Activated T-cell treated with anti-CD3 and anti-CD28 coated beads, Interleukin-2, amount 50 U/mL, for 4 hours (primary cell): ENCODE results near the gene SYNE3. TPM values are rescaled to one million over a fixed set of nuclear protein-coding genes. Genes with fewer than 3 reads are reported as not detected.
A peak's percentile ranks its signal among the peaks of the same experiment; 100 is the strongest.

Experiments
- ATAC-seq, 2 donors: fragments of 200-7000 bp; cut with Tn5 transposase; one replicate each; pipeline ENCODE4 v1.10.0; 2021
- DNase-seq: peaks from one replicate; pipeline ENCODE4 v3.0.0-alpha.2; 2020
- H3K27me3 Mint-ChIP-seq: one replicate; pipeline ENCODE4 v1.8.0; 2021; ENCODE audit warnings: low read depth, mixed read lengths
- H3K36me3 Mint-ChIP-seq: one replicate; pipeline ENCODE4 v1.8.0; 2022; ENCODE audit warnings: mixed read lengths; ENCODE audit not compliant: insufficient read depth
- H3K4me1 Mint-ChIP-seq: one replicate; pipeline ENCODE4 v1.8.0; 2021; ENCODE audit warnings: low read depth, mixed read lengths
- H3K4me3 Mint-ChIP-seq: one replicate; pipeline ENCODE4 v1.8.0; 2021; ENCODE audit warnings: mild to moderate bottlenecking, moderate library complexity, mixed read lengths
- H3K9me3 Mint-ChIP-seq: one replicate; pipeline ENCODE4 v1.8.0; 2021; ENCODE audit warnings: mixed read lengths
- total RNA-seq, 3 donors: library from RNA; stranded (reverse); gene quantifications; one replicate each; pipeline ENCODE4 v1.2.1, GENCODE V29; 2021

The SYNE3 gene, protein sequence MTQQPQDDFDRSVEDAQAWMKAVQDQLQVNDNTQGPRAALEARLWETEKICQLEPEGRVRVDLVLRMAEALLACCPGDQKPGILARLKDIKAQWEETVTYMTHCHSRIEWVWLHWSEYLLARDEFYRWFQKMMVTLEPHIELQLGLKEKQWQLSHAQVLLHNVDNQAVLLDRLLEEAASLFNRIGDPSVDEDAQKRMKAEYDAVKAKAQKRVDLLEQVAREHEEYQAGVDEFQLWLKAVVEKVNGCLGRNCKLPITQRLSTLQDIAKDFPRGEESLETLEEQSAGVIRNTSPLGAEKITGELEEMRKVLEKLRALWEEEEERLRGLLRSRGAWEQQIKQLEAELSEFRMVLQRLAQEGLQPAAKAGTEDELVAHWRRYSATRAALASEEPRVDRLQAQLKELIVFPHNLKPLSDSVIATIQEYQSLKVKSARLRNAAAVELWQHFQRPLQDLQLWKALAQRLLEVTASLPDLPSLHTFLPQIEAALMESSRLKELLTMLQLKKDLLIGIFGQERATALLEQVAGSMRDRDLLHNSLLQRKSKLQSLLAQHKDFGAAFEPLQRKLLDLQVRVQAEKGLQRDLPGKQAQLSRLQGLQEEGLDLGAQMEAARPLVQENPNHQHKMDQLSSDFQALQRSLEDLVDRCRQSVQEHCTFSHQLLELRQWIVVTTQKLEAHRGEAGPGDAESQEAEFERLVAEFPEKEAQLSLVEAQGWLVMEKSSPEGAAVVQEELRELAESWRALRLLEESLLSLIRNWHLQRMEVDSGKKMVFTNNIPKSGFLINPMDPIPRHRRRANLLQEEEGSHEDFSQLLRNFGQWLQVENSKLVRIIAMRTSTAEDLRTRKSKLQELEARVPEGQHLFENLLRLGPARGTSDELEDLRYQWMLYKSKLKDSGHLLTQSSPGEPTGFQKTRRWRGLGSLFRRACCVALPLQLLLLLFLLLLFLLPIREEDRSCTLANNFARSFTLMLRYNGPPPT
- 10 to 100 TPM; 11.5 to 15.0 (median 12.9) TPM for total RNA-seq

DNA sequence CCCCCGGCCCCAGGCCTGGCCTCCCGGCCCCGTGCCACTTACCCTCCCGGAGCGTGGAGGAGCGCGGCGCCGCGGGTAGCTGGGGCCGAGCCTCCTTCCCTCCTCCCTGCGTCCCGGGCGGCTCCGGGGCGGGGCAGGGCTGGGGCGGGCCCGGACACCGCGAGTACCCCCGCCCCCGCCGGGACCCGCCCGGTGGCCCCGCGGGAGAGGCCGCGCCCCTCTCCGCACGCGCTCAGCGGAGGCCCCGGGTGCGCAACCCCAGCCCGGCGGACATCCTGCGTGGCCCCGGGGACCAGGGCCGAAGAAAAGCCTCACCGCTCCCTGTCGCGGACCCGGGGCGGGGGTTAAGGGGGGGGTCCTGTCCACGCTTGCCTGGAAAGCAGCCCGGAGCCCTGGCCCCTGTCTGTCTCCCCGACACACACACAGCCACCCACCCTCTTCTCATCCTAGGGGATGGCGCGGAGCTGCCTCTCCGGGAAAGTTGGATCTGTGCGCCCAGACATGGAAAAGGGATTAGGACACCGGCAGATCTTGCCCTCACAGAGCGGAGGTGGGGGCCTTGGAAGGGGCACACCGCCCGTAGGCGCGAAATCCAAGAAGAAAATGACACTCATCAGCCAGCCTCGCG is at the start of gene SYNE3:
Gene SYNE3, minus strand, starts transcription at position 97 of the 628 bp plus-strand sequence. CDS start 40,829 bp downstream, outside the sequence.
- Mint-ChIP-seq H3K4me1 (peaks cover 77% of the 10 kb centered on the region), H3K4me3 (peak within 1 kb of the TSS; percentile 85), H3K27me3 (no peaks in the 10 kb centered on the region), H3K36me3 (peaks cover 3% of the 10 kb centered on the region), H3K9me3 (no peaks in the 10 kb centered on the region)
- peak; percentile 61 to 65 for ATAC-seq
- peak; percentile 25 for DNase-seq

DNA sequence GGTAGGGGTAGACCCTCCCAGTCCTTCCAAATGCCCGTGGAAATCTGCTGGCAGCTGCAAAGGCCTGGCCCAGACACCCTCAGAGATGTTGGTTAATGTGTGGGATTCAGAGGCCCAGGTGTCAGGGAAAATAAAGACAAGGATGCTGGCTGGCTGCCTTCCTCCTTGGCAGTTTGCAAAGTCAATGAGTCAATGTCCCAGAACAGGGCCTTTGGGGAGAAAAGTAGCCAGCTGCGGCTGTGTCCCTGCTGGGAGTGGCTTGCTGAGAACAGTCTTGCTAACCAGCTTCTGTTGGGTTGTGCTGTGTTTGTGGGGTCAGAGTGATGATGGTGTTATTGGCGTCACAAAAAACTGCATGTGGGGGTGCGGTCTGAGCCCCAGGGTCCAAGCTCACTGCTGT is 47.6 kb upstream of the SYNE3 start:
- no peak for ATAC-seq
- H3K4me3 Mint-ChIP-seq, result no peak overlapping the region

DNA sequence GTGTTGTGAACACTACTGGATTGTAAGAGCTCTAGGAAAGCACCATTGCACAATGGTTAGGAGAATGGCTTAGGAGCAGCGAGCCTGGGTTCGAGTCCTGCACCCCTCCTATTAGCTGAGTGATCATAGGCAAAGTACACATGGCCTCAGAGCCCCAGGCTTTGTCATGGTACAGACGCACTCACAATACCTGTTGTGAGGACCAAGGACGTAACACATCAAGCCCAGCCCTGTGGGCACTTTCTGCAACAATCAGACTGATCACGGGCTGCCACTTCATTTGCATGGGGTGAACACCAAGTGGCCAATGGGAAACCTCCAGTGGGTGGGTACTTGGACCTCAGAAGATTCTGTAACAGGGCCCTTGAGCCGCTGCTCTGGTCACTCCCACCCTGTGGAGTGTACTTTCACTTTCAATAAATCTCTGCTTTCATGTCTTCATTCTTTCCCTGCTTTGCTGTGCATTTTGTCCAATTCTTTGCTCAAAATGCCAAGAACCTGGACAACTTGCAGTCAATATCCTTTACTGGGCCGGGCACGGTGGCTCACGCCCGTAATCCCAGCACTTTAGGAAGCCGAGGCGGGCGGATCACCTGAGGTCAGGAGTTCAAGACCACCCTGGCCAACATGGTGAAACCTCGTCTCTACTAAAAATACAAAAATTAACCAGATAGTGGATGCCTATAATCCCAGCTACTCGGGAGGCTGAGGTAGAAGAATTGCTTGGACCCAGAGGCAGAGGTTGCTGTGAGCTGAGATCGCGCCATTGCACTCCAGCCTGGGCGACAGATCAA is 46.6 kb upstream of the SYNE3 start:
- no peaks in the 10 kb centered on the region for H3K9me3 Mint-ChIP-seq
- peaks cover 16% of the 10 kb centered on the region for H3K27me3 Mint-ChIP-seq

More for the DNA sequence above, 47.6 kb upstream of the SYNE3 start:
- DNase-seq, result no peak
- Mint-ChIP-seq H3K36me3 (no peaks in the 10 kb centered on the region), H3K9me3 (no peaks in the 10 kb centered on the region), H3K27me3 (peaks cover 16% of the 10 kb centered on the region), H3K4me1 (peaks cover 5% of the 10 kb centered on the region)

DNA sequence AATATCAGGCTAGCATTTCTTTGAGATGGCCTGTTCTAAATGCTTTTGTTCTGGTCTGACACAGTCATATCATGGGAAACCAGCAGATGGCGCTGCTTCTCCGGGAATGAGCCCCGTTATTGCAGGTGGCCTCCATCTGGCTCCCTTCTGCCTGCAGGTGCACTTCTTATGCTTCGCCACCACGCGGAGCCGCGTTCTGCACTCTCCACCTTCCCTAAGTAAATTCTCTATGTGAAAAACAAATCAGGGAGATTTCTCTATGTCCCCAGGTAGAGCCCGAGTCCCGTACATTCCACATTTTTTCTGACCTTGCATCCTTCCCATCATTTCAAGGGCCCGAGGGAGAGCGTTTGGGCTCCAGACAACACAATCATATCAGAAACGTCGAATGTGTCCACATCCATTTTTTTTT is 44.6 kb upstream of the SYNE3 start:
- Mint-ChIP-seq H3K36me3 (no peaks in the 10 kb centered on the region), H3K9me3 (no peaks in the 10 kb centered on the region), H3K4me1 (peaks cover 5% of the 10 kb centered on the region), H3K4me3 (no peak overlapping the region), H3K27me3 (peaks cover 14% of the 10 kb centered on the region)
- DNase-seq (peak; percentile 83), ATAC-seq (peak; percentile 97 to 98)

More for the DNA sequence above, 46.6 kb upstream of the SYNE3 start:
- ATAC-seq (no peak), DNase-seq (no peak)
- Mint-ChIP-seq H3K4me1 (peaks cover 5% of the 10 kb centered on the region), H3K36me3 (no peaks in the 10 kb centered on the region), H3K4me3 (no peak overlapping the region)

DNA sequence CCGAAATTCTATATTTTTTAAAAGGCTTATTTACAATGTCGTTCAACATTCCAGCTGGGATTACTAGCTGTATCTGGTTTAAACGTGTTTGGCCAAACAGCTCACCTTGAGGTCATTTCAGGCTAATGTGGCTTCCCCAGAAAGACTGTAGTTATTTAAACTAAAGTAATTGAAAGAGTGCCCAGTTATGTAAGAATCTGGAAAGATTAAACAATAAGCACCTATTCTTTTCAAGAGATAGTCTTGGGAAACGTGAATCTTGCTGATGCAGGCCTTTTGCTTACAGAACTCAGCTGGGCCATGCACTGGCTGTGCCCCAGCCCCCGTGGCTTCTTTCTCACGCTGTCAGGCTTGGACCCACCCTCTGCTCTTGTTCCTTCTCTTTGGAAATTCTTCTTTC is 42.8 kb upstream of the SYNE3 start:
- no peaks in the 10 kb centered on the region for H3K9me3 Mint-ChIP-seq
- ATAC-seq (no peak), DNase-seq (no peak)
- peaks cover 5% of the 10 kb centered on the region for H3K4me1 Mint-ChIP-seq
- no peaks in the 10 kb centered on the region for H3K36me3 Mint-ChIP-seq
- peaks cover 14% of the 10 kb centered on the region for H3K27me3 Mint-ChIP-seq
- no peak overlapping the region for H3K4me3 Mint-ChIP-seq

DNA sequence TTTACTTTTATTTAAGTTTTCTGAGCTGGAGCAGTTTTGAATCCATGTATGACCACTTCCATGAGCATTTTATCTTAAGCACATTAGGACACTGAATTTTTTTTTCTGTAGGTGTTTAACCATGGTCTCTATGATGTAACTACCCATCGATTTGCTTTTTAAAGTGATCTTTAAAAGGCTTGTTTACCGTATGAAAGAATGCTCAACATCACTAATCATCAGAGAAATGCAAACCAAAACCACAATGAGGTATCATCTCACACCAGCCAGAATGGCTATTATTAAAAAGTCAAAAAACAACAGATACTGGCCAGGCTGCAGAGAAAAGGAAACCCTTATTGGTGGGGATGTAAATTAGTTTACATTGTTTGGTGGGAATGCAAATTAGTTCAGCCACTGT is 41.4 kb upstream of the SYNE3 start:
- no peak overlapping the region for H3K4me3 Mint-ChIP-seq
- DNase-seq (no peak), ATAC-seq (no peak)
- H3K36me3 Mint-ChIP-seq, result no peaks in the 10 kb centered on the region
- H3K4me1 Mint-ChIP-seq, result peaks cover 3% of the 10 kb centered on the region
- peaks cover 14% of the 10 kb centered on the region for H3K27me3 Mint-ChIP-seq
- H3K9me3 Mint-ChIP-seq, result no peaks in the 10 kb centered on the region

DNA sequence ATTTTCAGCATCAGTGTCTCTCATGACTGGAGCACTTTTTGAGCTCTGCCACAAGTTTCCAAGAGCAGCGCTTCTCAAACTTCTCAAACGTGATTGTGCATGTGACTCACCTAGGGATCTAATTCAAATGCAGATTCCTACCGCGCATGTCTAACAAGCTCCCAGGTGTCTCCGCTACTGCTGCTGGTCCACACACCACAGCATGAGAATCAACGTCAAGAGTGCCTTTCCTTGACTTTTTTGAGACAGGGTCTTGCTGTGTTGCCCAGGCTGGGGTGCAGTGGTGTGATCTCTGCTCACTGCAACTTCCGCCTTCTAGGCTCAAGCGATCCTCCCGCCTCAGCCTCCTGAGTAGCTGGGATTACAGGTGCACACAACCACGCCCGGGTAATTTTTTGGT is 40.8 kb upstream of the SYNE3 start:
- H3K36me3 Mint-ChIP-seq, result no peaks in the 10 kb centered on the region
- no peak for DNase-seq
- no peak overlapping the region for H3K4me3 Mint-ChIP-seq
- no peak for ATAC-seq
- peaks cover 10% of the 10 kb centered on the region for H3K27me3 Mint-ChIP-seq
- H3K9me3 Mint-ChIP-seq, result no peaks in the 10 kb centered on the region
- peaks cover 3% of the 10 kb centered on the region for H3K4me1 Mint-ChIP-seq

DNA sequence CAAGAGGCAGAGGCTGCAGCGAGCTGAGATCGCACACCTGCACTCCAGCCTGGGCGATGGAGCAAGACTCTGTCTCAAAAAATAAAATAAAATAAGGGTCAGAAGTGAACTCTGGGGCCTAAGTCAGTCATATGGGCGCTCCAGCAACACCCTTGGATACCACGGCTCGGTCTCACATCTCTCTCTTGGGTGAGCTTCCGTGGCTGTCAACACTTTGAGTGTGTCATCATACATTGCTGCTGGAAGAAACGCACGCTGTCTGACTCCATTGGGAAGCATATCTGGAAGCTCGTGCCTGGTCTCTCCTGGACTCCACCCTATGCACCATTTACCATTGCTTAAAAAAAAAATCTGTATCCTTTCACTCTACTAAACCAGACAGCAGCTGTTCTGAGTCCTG is 38.6 kb upstream of the SYNE3 start:
- peaks cover 1% of the 10 kb centered on the region for H3K4me1 Mint-ChIP-seq
- H3K36me3 Mint-ChIP-seq, result no peaks in the 10 kb centered on the region
- DNase-seq, result no peak
- no peaks in the 10 kb centered on the region for H3K27me3 Mint-ChIP-seq
- no peak for ATAC-seq
- no peaks in the 10 kb centered on the region for H3K9me3 Mint-ChIP-seq
- no peak overlapping the region for H3K4me3 Mint-ChIP-seq

DNA sequence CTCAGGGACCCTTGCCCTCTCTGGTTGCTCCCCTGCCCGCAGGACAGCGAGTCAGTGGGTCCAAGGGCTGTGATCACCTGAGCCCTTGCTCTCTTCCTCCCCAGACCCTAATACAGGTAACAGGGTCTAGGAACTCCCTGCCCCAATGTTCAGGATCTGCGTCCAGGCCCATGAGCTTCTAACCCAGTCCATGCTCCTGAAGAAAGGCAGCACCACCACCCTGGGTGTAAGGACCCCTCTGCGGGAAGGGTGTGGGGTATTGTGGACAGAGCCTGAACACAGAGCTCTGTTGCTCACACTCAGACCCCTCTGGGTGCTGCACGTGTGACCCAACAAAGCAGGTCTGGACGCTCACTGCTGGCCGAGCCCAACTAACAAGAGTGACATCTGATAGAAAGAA is 36.7 kb upstream of the SYNE3 start:
- peaks cover 8% of the 10 kb centered on the region for H3K36me3 Mint-ChIP-seq
- no peaks in the 10 kb centered on the region for H3K9me3 Mint-ChIP-seq
- ATAC-seq, result no peak
- peaks cover 1% of the 10 kb centered on the region for H3K4me1 Mint-ChIP-seq
- H3K4me3 Mint-ChIP-seq, result no peak overlapping the region
- no peaks in the 10 kb centered on the region for H3K27me3 Mint-ChIP-seq
- DNase-seq, result no peak

DNA sequence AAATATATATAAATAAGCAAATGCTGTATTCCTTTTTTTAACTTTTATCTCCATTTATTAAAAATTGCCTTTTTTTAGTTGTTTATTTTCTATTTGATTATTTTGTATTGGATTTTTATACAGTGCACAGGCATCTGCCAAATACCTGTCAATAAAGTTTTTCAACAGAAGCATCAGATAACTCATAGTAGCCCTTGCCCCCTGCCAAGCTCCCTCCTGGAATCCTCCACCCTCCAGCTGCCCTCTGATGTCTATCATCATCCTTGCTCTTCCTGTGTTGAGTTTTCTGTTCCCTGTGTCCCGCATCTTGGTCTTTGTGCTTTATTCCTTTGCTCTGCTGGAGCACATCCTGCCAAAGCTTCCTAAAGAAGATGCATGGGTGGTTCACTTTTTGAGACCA is 35.0 kb upstream of the SYNE3 start:
- peaks cover 1% of the 10 kb centered on the region for H3K4me1 Mint-ChIP-seq
- no peak for ATAC-seq
- no peak overlapping the region for H3K4me3 Mint-ChIP-seq
- DNase-seq, result no peak
- no peaks in the 10 kb centered on the region for H3K27me3 Mint-ChIP-seq
- peaks cover 12% of the 10 kb centered on the region for H3K36me3 Mint-ChIP-seq
- no peaks in the 10 kb centered on the region for H3K9me3 Mint-ChIP-seq

DNA sequence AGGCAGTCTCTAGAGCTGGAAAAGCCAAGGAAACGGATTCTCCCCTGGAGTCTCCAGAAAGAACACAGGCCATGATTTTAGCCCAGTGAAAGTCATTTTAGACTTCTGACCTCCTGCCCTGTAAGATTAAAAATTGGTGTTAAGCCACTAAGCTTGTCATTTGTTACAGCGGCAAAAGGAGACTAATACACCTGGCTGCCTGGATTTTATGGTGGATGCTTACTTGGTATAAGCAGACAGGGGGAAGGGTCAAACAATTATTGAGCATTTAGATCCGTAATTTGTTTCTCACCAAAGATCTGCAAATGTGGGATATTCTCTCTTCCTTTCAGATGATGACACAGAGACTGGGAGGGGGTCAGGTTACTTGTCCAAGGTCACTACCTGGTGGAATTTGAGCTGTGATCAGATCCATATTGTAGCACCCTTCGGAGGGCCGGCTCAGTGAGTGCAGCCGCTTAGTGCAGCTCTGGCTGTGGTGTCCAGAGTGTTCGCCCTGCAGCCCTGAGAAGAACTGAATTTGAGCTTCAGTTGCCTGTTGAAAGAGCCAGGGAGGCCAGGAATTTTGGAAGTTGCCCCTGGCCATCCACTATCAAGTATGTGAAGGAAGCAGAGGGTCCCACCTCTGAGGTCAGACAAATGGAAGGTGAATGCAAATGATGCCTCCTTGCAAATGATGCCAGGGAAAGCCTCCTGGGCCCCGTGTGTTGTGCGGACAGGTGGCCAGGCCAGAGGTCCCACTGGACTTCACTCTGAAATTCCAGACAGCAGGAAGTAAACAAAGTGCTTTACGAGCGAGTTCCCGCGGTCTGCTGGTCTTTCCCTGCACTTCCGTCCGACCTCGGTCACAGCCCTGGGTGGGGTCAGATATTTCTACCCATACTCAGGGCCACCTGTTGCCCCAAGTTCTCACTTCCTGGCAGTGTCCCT is 33.5 kb upstream of the SYNE3 start:
- peaks cover 12% of the 10 kb centered on the region for H3K36me3 Mint-ChIP-seq
- H3K4me1 Mint-ChIP-seq, result peaks cover 7% of the 10 kb centered on the region
- no peak overlapping the region for H3K4me3 Mint-ChIP-seq
- no peaks in the 10 kb centered on the region for H3K9me3 Mint-ChIP-seq
- H3K27me3 Mint-ChIP-seq, result no peaks in the 10 kb centered on the region
- ATAC-seq, result no peak
- no peak for DNase-seq

DNA sequence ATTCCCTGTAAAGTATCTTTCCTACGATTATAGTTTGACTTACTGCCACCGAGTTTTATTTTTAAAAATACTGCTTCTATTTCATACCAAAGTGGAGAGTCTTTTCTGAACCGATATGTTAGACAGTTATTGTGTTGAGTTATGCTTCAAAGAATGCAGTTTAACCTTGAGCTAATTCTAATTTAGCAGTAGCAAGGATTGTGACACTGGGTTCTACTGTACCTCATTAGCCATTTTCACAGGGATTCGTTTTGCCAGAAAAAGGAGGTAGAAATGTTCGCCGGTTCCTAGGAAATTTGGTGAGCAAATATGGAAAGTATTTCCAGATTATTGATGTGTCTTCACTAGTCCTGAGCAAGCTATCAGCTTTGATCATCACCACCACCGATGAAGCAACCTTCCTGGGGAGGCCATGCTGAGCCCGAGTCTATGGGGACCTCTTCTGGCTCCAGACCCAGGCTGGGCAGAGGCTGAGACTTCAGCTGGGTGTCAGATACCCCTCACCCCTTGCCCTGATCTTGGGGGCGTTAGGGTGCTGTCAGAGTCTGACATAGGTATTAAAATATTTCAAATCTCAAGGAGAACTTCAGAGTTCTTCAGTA is 32.0 kb upstream of the SYNE3 start:
- Mint-ChIP-seq H3K36me3 (peaks cover 16% of the 10 kb centered on the region), H3K9me3 (no peaks in the 10 kb centered on the region), H3K4me1 (peaks cover 7% of the 10 kb centered on the region), H3K27me3 (no peaks in the 10 kb centered on the region), H3K4me3 (no peak overlapping the region)
- DNase-seq, result no peak
- no peak for ATAC-seq
